GM21717 (cell line): ENCODE data around the gene CADPS.

ENCODE experiments used
- ATAC-seq: cut with Tn5 transposase; IDR thresholded peaks from one replicate; pipeline ENCODE4 v1.9.1; 2021; ENCODE audit warnings: mild to moderate bottlenecking, moderate library complexity; ENCODE audit not compliant: unreplicated experiment

Gene CADPS

GRCh38 chr3:62815981-62816380 is 59.2 kb downstream of the CADPS start:
- ATAC-seq, result no peak

- ATAC-seq, result no peak
These were observed 62.6 kb downstream of the CADPS start for GRCh38 chr3:62812631-62813030.

- no peak for ATAC-seq
These were observed 64.1 kb downstream of the CADPS start for GRCh38 chr3:62811119-62811518.

- no peak for ATAC-seq
These were observed 65.8 kb downstream of the CADPS start for GRCh38 chr3:62809369-62809768.

- no peak for ATAC-seq
These were observed 69.5 kb downstream of the CADPS start for GRCh38 chr3:62805580-62806277.

GRCh38 chr3:62805106-62805505 is 70.1 kb downstream of the CADPS start:
- no peak for ATAC-seq

- no peak for ATAC-seq
These were observed 71.9 kb downstream of the CADPS start for GRCh38 chr3:62803276-62803675.

GRCh38 chr3:62798000-62798399 is 77.2 kb downstream of the CADPS start:
- ATAC-seq, result no peak

GRCh38 chr3:62797132-62797531 is 78.1 kb downstream of the CADPS start:
- ATAC-seq, result no peak

GRCh38 chr3:62795978-62796657 is 79.1 kb downstream of the CADPS start:
- ATAC-seq, result no peak

- no peak for ATAC-seq
These were observed 81.3 kb downstream of the CADPS start for GRCh38 chr3:62793946-62794345.

GRCh38 chr3:62785384-62785783 is 89.8 kb downstream of the CADPS start:
- ATAC-seq, result no peak

- ATAC-seq, result no peak
These were observed 94.1 kb downstream of the CADPS start for GRCh38 chr3:62781121-62781520.

GRCh38 chr3:62777674-62778073 is 97.5 kb downstream of the CADPS start:
- no peak for ATAC-seq

GRCh38 chr3:62777130-62777529 is 98.1 kb downstream of the CADPS start:
- ATAC-seq, result no peak

- no peak for ATAC-seq
These were observed 101.0 kb downstream of the CADPS start for GRCh38 chr3:62774221-62774620.

- ATAC-seq, result no peak
These were observed 103.7 kb downstream of the CADPS start for GRCh38 chr3:62771331-62772072.

GRCh38 chr3:62768896-62769295 is 106.3 kb downstream of the CADPS start:
- ATAC-seq, result no peak

- no peak for ATAC-seq
These were observed 113.5 kb downstream of the CADPS start for GRCh38 chr3:62761711-62762110.

GRCh38 chr3:62761311-62761710 is 113.9 kb downstream of the CADPS start:
- no peak for ATAC-seq

GRCh38 chr3:62758296-62759066 is 116.7 kb downstream of the CADPS start:
- ATAC-seq, result no peak
